Endothelial cell of umbilical vein (primary cell): Measurements from ENCODE around the gene DLG3.

Experiments used
- CTCF ChIP-seq, 2 donors: IDR thresholded peaks; 1 replicate in 1 of 2; 2 replicates in 1 of 2; pipeline ENCODE4 v1.5.1; 2011; ENCODE audit warnings: low read length in 2 of 2, mild to moderate bottlenecking in 2 of 2, moderate library complexity in 2 of 2, control low read depth in 1 of 2, inconsistent platforms in 1 of 2, low read depth in 1 of 2; ENCODE audit not compliant: insufficient read depth in 1 of 2; ENCODE audit errors: extremely low read depth in 1 of 2
- EZH2 ChIP-seq: IDR thresholded peaks from 2 replicates; pipeline ENCODE4 v1.6.1; 2012; ENCODE audit warnings: borderline replicate concordance, low read depth, mild to moderate bottlenecking, moderate library complexity, low read length, inconsistent platforms; ENCODE audit not compliant: severe bottlenecking
- FOS ChIP-seq: IDR thresholded peaks from 2 replicates; pipeline ENCODE4 v1.6.1; 2011; ENCODE audit warnings: mild to moderate bottlenecking, low read length, moderate library complexity, borderline replicate concordance; ENCODE audit not compliant: insufficient read depth
- JUN ChIP-seq: IDR thresholded peaks from 2 replicates; pipeline ENCODE4 v1.6.1; 2011; ENCODE audit warnings: borderline replicate concordance, low read depth; ENCODE audit not compliant: insufficient read length, insufficient read depth
- MAX ChIP-seq: IDR thresholded peaks from 2 replicates; pipeline ENCODE4 v1.6.1; 2011; ENCODE audit not compliant: insufficient read depth, insufficient read length
- POLR2A ChIP-seq: IDR thresholded peaks from 2 replicates; pipeline ENCODE4 v1.6.1; 2012; ENCODE audit warnings: low read depth, mild to moderate bottlenecking, control low read depth, low read length
- POLR2AphosphoS5 ChIP-seq: IDR thresholded peaks from 2 replicates; pipeline ENCODE4 v1.6.1; 2012; ENCODE audit warnings: low read depth, mild to moderate bottlenecking, control low read depth, low read length, moderate library complexity; ENCODE audit not compliant: insufficient read depth

GRCh38 chrX:70446380-70447350 lies 2.0 kb downstream of the DLG3 start:
- TF ChIP-seq CTCF (IDR thresholded peaks at IDR 0.05; ENCODE audit: extremely low read depth in 1 of 2, insufficient read depth in 1 of 2, low read depth in 1 of 2, low read length in 2 of 2) (no peak), POLR2A (no peak), FOS (no peak), POLR2AphosphoS5 (no peak), EZH2 (no peak), MAX (no peak), JUN (no peak)
